PC-3 (cell line): Measurements from ENCODE around the gene CORT. TPM values are rescaled to one million over a fixed set of nuclear protein-coding genes. Genes with fewer than 3 reads are reported as not detected.

Experiments used
- ATAC-seq: fragments of 200-7000 bp; cut with Tn5 transposase; 2 replicates; pipeline ENCODE4 v1.9.1; 2020; ENCODE audit warnings: mild to moderate bottlenecking, moderate library complexity
- BruUV-seq: library from RNA; stranded (reverse); fragments of 400-500 nt; replicated peaks from 2 replicates; lab custom pipeline; 2021; lab: Mats Ljungman, UMichigan
- CTCF ChIA-PET: fragments of 300-600 bp; sonication (Branson Sonifier 250); formaldehyde crosslinking; loops from one replicate; lab custom pipeline; 2022; ENCODE audit warnings: antibody characterized with exemption; lab: Charles Lee
- POLR2A ChIA-PET: fragments of 300-600 bp; sonication (Branson Sonifier 250); formaldehyde crosslinking; loops from one replicate; lab custom pipeline; 2022; ENCODE audit warnings: antibody characterized with exemption; ENCODE audit not compliant: unreplicated experiment; lab: Charles Lee
- DNase-seq: peaks from one replicate; pipeline ENCODE4 v3.0.0-alpha.2; 2015
- H2AFZ ChIP-seq: fragments of 300-600 bp; sonication (generic); 2 replicates; pipeline ENCODE4 v1.6.0; 2016; ENCODE audit warnings: antibody characterized with exemption, low read length
- H3F3A ChIP-seq: fragments of 300-600 bp; sonication (generic); one replicate; pipeline ENCODE4 v1.6.0; 2017; ENCODE audit warnings: antibody characterized with exemption, low read length, control low read depth, mild to moderate bottlenecking; ENCODE audit not compliant: unreplicated experiment
- H3K27ac ChIP-seq: fragments of 300-600 bp; sonication (generic); 2 replicates; pipeline ENCODE4 v1.5.1; 2016; ENCODE audit warnings: mild to moderate bottlenecking, low read length
- H3K27me3 ChIP-seq: fragments of 300-600 bp; sonication (generic); 2 replicates; pipeline ENCODE4 v1.6.1; 2016; ENCODE audit warnings: low read length, mixed read lengths
- H3K36me3 ChIP-seq: fragments of 300-600 bp; sonication (generic); 2 replicates; pipeline ENCODE4 v1.6.1; 2016; ENCODE audit warnings: low read depth, mixed run types, low read length, mixed read lengths
- H3K4me1 ChIP-seq: fragments of 300-600 bp; sonication (generic); 2 replicates; pipeline ENCODE4 v1.5.1; 2016; ENCODE audit warnings: low read length; ENCODE audit not compliant: insufficient read depth
- H3K4me2 ChIP-seq: fragments of 300-600 bp; sonication (generic); 2 replicates; pipeline ENCODE4 v1.6.0; 2016; ENCODE audit warnings: low read length
- H3K4me3 ChIP-seq: fragments of 300-600 bp; sonication (generic); 2 replicates; pipeline ENCODE4 v1.5.1; 2016; ENCODE audit warnings: mild to moderate bottlenecking, low read length, mixed read lengths
- H3K79me2 ChIP-seq: fragments of 300-600 bp; sonication (generic); 2 replicates; pipeline ENCODE4 v1.6.1; 2017; ENCODE audit warnings: low read length, mixed read lengths
- H3K9ac ChIP-seq: fragments of 300-600 bp; sonication (generic); 2 replicates; pipeline ENCODE4 v1.6.0; 2016; ENCODE audit warnings: mild to moderate bottlenecking, low read length
- H3K9me2 ChIP-seq: fragments of 300-600 bp; sonication (generic); replicated peaks from 2 replicates; pipeline ENCODE4 v1.6.1; 2016; ENCODE audit warnings: mixed run types, low read length, mixed read lengths
- H3K9me3 ChIP-seq: fragments of 300-600 bp; sonication (generic); 2 replicates; pipeline ENCODE4 v1.6.1; 2016; ENCODE audit warnings: low read length, mixed read lengths
- H4K20me1 ChIP-seq: fragments of 300-600 bp; sonication (generic); 2 replicates; pipeline ENCODE4 v1.6.1; 2016; ENCODE audit warnings: low read length, mixed read lengths
- EZH2 ChIP-seq: fragments of 300-600 bp; sonication (generic); IDR thresholded peaks from one replicate; pipeline ENCODE4 v1.6.1; 2017; ENCODE audit warnings: antibody characterized with exemption, mild to moderate bottlenecking, low read length; ENCODE audit not compliant: unreplicated experiment
- EZH2phosphoT487 ChIP-seq: fragments of 300-600 bp; sonication (generic); IDR thresholded peaks from 2 replicates; pipeline ENCODE4 v1.6.1; 2018; ENCODE audit warnings: mild to moderate bottlenecking, antibody characterized with exemption, low read length, borderline replicate concordance
- intact Hi-C: fragments of 100-400 bp; cut with micrococcal nuclease; formaldehyde crosslinking; loops from 2 replicates; pipeline ENCODE4 v1.9.0; 2023
- total RNA-seq: library from RNA; depleted of rRNA; stranded (reverse); fragments of >200 nt; gene quantifications from 2 replicates; pipeline ENCODE4 v1.2.3, GENCODE V29; 2014
- TF ChIP-seq, protein P1 (sequence below): fragments of 300-600 bp; sonication (generic); conservative IDR thresholded peaks from 2 replicates; pipeline ENCODE4 v1.5.1; 2017; ENCODE audit warnings: antibody characterized with exemption, low read depth, mild to moderate bottlenecking, low read length

The CORT gene
- total RNA-seq, 1 experiment from 2014 or later, result not detected

DNA sequence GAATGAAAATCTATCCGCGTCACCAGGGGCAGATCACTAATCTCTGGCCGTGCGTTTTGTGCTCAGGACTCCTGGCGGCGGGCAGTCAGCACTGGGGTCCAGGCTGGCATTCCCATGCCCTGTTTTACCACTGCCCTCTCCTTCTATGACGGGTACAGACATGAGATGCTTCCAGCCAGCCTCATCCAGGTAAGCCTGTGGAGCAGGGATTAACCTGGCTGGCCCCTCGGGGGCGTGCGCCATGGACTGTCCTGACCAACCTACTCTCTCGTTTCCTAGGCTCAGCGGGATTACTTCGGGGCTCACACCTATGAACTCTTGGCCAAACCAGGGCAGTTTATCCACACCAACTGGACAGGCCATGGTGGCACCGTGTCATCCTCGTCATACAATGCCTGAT is 30.5 kb upstream of the CORT start:
- Histone ChIP-seq H4K20me1 (no peaks in the 10 kb centered on the region), H2AFZ (no peak overlapping the region), H3K27me3 (no peaks in the 10 kb centered on the region), H3K4me3 (no peak overlapping the region), H3F3A (no peaks in the 10 kb centered on the region), H3K36me3 (peaks cover 47% of the 10 kb centered on the region), H3K4me1 (peaks cover 6% of the 10 kb centered on the region; the same call in 1 of the 2 replicates), H3K27ac (no peak overlapping the region), H3K9me2 (no peaks in the 10 kb centered on the region), H3K4me2 (no peak overlapping the region), H3K9ac (no peak overlapping the region), H3K79me2 (no peaks in the 10 kb centered on the region), H3K9me3 (no peaks in the 10 kb centered on the region)
- intact Hi-C loops, result no loop called here
- ChIA-PET POLR2A (no interaction called here), CTCF (no interaction called here)
- TF ChIP-seq, protein P1, sequence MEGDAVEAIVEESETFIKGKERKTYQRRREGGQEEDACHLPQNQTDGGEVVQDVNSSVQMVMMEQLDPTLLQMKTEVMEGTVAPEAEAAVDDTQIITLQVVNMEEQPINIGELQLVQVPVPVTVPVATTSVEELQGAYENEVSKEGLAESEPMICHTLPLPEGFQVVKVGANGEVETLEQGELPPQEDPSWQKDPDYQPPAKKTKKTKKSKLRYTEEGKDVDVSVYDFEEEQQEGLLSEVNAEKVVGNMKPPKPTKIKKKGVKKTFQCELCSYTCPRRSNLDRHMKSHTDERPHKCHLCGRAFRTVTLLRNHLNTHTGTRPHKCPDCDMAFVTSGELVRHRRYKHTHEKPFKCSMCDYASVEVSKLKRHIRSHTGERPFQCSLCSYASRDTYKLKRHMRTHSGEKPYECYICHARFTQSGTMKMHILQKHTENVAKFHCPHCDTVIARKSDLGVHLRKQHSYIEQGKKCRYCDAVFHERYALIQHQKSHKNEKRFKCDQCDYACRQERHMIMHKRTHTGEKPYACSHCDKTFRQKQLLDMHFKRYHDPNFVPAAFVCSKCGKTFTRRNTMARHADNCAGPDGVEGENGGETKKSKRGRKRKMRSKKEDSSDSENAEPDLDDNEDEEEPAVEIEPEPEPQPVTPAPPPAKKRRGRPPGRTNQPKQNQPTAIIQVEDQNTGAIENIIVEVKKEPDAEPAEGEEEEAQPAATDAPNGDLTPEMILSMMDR, result no peak
- TF ChIP-seq EZH2, result no peak
- TF ChIP-seq EZH2phosphoT487, result no peak
- DNase-seq, result no peak
- ATAC-seq, result no peak
- no TSS peak for BruUV-seq

DNA sequence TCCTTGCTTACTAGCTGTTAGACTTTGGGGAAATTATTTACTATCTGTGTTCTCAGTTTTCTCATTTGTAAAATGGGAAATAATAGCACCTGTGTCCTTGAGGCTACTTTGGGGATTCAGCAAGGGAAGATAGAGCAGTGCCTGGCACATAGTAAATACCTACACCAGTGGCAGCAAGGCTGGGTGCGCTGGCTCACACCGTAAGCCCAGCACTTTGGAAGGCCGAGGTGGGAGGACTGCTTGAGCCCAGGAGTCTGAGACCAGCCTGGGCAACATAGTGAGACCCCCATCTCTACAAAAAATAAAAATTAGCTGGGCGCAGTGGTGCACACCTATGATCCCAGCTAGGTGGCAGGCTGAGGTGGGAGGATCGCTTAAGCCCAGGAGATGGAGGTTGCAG is 28.2 kb upstream of the CORT start:
- DNase-seq (no peak), ATAC-seq (no peak)
- no peaks in the 10 kb centered on the region for H3K9me3 ChIP-seq
- no peaks in the 10 kb centered on the region for H3K4me1 ChIP-seq
- intact Hi-C loops, result no loop called here
- TF ChIP-seq EZH2 (no peak), EZH2phosphoT487 (no peak)
- TF ChIP-seq, protein P1, result no peak
- H2AFZ ChIP-seq, result no peak overlapping the region
- no peak overlapping the region for H3K4me2 ChIP-seq
- H3F3A ChIP-seq, result no peaks in the 10 kb centered on the region
- POLR2A ChIA-PET, result no interaction called here
- no peaks in the 10 kb centered on the region for H4K20me1 ChIP-seq
- H3K9ac ChIP-seq, result no peak overlapping the region
- peaks cover 28% of the 10 kb centered on the region for H3K36me3 ChIP-seq
- H3K27ac ChIP-seq, result no peak overlapping the region
- CTCF ChIA-PET, result no interaction called here
- no peaks in the 10 kb centered on the region for H3K9me2 ChIP-seq
- H3K27me3 ChIP-seq, result no peaks in the 10 kb centered on the region
- no peaks in the 10 kb centered on the region for H3K79me2 ChIP-seq
- no peak overlapping the region for H3K4me3 ChIP-seq
- no TSS peak for BruUV-seq

DNA sequence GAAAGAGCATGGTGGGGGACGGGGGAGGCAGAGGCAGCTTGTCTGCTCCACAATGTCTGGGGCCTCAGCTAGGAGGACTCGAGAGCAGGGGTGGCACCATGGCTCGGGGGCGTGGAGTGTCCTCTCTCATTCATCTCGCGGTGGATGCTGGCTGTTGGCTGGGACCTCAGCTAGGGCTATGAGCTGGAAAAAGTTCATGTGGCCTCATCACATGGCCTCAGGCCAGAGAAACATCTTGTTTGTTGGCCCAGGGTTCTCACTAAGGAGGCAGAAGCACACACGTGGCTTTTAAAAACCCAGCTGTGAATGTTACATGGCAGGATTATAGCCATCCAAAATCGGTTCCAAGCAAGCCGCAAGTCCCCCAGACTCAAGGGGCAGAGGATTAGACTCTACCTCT is 25.8 kb upstream of the CORT start:
- no peaks in the 10 kb centered on the region for H3K79me2 ChIP-seq
- H2AFZ ChIP-seq, result no peak overlapping the region
- no peaks in the 10 kb centered on the region for H3K9me3 ChIP-seq
- no peak overlapping the region for H3K9ac ChIP-seq
- H3K36me3 ChIP-seq, result peaks cover 12% of the 10 kb centered on the region
- H3K9me2 ChIP-seq, result no peaks in the 10 kb centered on the region
- H4K20me1 ChIP-seq, result no peaks in the 10 kb centered on the region
- ChIA-PET POLR2A (no interaction called here), CTCF (no interaction called here)
- intact Hi-C loops, result no loop called here
- H3K27ac ChIP-seq, result no peak overlapping the region
- no peaks in the 10 kb centered on the region for H3K4me1 ChIP-seq
- no peaks in the 10 kb centered on the region for H3K27me3 ChIP-seq
- no TSS peak for BruUV-seq
- no peak overlapping the region for H3K4me2 ChIP-seq
- no peak overlapping the region for H3K4me3 ChIP-seq
- no peaks in the 10 kb centered on the region for H3F3A ChIP-seq
- ATAC-seq (peak; percentile 14; the same call in 1 of the 2 replicates), DNase-seq (no peak)
- TF ChIP-seq EZH2phosphoT487 (no peak), EZH2 (no peak)
- TF ChIP-seq, protein P1, result no peak
